NCI-H1092 (cell line): ENCODE results near the gene PCDHB12.
"Not testable (repeated sequence)": the region's sequence is repeated elsewhere in the genome, so short reads cannot be mapped to it uniquely, and the experiment has no call there.

Experiments
- DNase-seq: peaks from one replicate; lab custom pipeline; 2025; lab: John Stamatoyannopoulos, UW

The PCDHB12 gene

GRCh38 chr5:141208478-141208877, at the start of gene PCDHB12:
Gene PCDHB12 (plus strand): TSS chr5:141208719. CDS start chr5:141208908, 189 bp downstream.
- no peak for DNase-seq

GRCh38 chr5:141172381-141173204, 35.9 kb upstream of the PCDHB12 start, which contains the start of gene PCDHB7:
Gene PCDHB7 (plus strand): TSS chr5:141172644. CDS start chr5:141172836, 192 bp downstream.
- no peak for DNase-seq

GRCh38 chr5:141174291-141175104, 34.0 kb upstream of the PCDHB12 start:
- not testable (repeated sequence) for DNase-seq

DNA sequence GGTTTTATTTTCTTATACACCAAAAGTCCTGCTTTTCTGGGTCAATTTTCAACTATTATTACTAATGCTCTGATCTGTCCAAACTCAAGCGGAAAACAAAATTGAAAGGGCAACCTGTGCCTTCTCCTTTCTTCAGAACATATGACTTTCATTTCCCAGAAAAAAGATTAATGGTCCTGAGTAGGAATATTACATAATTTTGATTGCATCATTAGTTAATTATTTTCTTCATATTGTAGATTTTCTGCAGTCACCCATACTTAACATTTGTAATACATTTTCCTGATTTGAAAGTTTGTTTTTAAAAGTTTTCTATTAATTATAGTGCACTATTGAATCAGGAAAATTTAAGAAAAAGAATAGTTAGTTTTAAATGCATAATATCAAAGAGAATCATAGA, 32.6 kb upstream of the PCDHB12 start:
- DNase-seq, result no peak

- peak; percentile 1 for DNase-seq
These were observed 30.8 kb upstream of the PCDHB12 start, which contains the start of gene PCDHB8 for GRCh38 chr5:141177577-141178191. Gene PCDHB8 (plus strand): TSS chr5:141177790. CDS start chr5:141178035, 245 bp downstream.

DNA sequence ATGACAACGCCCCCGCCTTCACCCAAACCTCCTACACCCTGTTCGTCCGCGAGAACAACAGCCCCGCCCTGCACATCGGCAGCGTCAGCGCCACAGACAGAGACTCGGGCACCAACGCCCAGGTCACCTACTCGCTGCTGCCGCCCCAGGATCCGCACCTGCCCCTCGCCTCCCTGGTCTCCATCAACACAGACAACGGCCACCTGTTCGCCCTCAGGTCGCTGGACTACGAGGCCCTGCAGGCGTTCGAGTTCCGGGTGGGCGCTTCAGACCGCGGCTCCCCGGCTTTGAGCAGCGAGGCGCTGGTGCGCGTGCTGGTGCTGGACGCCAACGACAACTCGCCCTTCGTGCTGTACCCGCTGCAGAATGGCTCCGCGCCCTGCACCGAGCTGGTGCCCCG, 29.1 kb upstream of the PCDHB12 start:
- not testable (repeated sequence) for DNase-seq

DNA sequence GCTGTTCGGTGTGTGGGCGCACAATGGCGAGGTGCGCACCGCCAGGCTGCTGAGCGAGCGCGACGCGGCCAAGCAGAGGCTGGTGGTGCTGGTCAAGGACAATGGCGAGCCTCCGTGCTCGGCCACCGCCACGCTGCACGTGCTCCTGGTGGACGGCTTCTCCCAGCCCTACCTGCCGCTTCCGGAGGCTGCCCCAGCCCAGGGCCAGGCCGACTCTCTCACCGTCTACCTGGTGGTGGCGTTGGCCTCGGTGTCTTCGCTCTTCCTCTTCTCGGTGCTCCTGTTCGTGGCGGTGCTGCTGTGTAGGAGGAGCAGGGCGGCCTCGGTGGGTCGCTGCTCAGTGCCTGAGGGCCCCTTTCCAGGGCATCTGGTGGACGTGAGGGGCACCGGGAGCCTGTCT, 28.6 kb upstream of the PCDHB12 start:
- not testable (repeated sequence) for DNase-seq

DNA sequence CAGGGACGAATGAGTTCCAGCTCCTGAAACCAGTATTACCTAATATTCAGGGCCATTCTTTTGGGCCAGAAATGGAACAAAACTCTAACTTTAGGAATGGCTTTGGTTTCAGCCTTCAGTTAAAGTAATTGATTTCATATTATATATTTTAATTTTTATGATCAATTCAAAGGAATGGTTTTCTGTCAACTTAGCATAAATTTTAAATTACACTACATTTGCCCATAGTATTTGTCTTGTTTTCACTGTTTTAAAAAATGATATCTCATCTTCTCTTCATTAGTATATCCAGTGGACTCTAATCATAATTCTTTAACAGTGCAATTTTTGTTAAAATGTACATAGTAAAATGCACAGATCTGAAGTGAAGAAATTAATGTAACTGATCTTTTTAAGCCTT, 28.2 kb upstream of the PCDHB12 start:
- no peak for DNase-seq

- peak; percentile 9 for DNase-seq
These were observed 26.3 kb upstream of the PCDHB12 start, which contains the start of gene PCDHB16 for GRCh38 chr5:141182248-141182647. Gene PCDHB16 (plus strand): TSS chr5:141182387. CDS start chr5:141182560, 173 bp downstream.

- not testable (repeated sequence) for DNase-seq
These were observed 24.2 kb upstream of the PCDHB12 start for GRCh38 chr5:141184117-141184855.

GRCh38 chr5:141186897-141187512, 21.5 kb upstream of the PCDHB12 start, which contains the start of gene PCDHB9:
Gene PCDHB9 (plus strand): TSS chr5:141187161. CDS start chr5:141187319, 158 bp downstream.
- peak; percentile 3 for DNase-seq

- not testable (repeated sequence) for DNase-seq
These were observed 19.8 kb upstream of the PCDHB12 start for GRCh38 chr5:141188682-141189081.

DNA sequence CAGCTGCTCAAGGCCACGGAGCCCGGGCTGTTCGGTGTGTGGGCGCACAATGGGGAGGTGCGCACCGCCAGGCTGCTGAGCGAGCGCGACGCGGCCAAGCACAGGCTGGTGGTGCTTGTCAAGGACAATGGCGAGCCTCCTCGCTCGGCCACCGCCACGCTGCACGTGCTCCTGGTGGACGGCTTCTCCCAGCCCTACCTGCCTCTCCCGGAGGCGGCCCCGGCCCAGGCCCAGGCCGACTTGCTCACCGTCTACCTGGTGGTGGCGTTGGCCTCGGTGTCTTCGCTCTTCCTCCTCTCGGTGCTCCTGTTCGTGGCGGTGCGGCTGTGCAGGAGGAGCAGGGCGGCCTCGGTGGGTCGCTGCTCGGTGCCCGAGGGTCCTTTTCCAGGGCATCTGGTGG, 19.4 kb upstream of the PCDHB12 start:
- DNase-seq, result not testable (repeated sequence)

- no peak for DNase-seq
These were observed 16.3 kb upstream of the PCDHB12 start, which contains the start of gene PCDHB10 for GRCh38 chr5:141192110-141192725. Gene PCDHB10 (plus strand): TSS chr5:141192353. CDS start chr5:141192553, 200 bp downstream.

DNA sequence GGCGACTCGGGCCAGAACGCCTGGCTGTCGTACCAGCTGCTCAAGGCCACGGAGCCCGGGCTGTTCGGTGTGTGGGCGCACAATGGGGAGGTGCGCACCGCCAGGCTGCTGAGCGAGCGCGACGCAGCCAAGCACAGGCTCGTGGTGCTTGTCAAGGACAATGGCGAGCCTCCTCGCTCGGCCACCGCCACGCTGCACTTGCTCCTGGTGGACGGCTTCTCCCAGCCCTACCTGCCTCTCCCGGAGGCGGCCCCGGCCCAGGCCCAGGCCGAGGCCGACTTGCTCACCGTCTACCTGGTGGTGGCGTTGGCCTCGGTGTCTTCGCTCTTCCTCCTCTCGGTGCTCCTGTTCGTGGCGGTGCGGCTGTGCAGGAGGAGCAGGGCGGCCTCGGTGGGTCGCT, 14.2 kb upstream of the PCDHB12 start:
- DNase-seq, result not testable (repeated sequence)

- no peak for DNase-seq
These were observed 12.2 kb upstream of the PCDHB12 start for GRCh38 chr5:141196363-141196762.

DNA sequence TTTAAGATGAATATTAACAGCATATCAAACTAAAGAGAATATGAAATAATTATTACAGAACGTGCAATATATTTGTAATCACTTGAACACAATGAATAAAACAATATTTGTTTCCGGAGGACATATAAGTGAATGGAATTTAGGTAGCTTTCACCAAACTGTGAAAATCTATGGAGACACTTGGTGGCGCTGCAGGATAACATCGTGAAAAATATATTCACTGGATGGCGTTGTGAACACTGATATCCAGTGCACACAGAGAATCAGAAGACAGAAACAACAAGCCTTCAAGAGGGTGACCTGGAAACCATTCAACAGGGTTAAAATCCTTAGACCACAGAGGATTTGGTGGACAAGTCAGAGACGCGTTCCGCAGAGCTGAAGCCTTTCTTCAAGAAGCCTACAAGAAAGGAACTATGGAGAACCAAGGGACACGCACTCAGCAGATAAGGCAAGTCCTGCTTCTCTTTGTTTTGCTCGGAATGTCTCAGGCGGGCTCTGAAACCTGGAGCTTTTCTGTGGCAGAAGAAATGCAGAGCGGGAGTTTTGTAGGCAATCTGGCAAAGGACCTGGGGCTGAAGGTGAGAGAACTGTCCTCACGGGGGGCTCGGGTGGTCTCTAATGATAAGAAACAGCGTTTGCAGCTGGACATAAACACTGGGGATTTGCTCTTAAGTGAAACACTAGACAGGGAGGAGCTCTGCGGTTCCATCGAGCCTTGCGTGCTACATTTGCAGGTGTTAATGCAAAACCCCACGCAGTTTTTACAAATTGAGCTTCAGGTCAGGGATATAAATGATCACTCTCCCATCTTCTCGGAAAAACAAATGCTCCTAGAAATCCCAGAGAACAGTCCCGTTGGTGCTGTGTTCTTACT, 8.9 kb upstream of the PCDHB12 start, which contains the start of gene PCDHB11:
Gene PCDHB11, plus strand, starts transcription at position 269 of the 877 bp plus-strand sequence. Its CDS starts 148 bp downstream, at position 417.
- no peak for DNase-seq

DNA sequence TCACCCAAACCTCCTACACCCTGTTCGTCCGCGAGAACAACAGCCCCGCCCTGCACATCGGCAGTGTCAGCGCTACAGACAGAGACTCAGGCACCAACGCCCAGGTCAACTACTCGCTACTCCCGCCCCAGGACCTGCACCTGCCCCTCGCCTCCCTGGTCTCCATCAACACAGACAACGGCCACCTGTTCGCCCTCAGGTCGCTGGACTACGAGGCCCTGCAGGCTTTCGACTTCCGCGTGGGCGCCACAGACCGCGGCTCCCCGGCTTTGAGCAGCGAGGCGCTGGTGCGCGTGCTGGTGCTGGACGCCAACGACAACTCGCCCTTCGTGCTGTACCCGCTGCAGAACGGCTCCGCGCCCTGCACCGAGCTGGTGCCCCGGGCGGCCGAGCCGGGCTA, 7.4 kb upstream of the PCDHB12 start:
- not testable (repeated sequence) for DNase-seq

- DNase-seq, result not testable (repeated sequence)
These were observed 6.9 kb upstream of the PCDHB12 start for GRCh38 chr5:141201646-141202045.
